NOMO-1 (cell line): ENCODE measurements around the gene SREBF1.

Source experiments
- DNase-seq, 2 experiments: peaks; one replicate each; lab custom pipeline; 2025; ENCODE audit not compliant: unreplicated experiment in 2 of 2; lab: John Stamatoyannopoulos, UW

The SREBF1 gene

GRCh38 chr17:17783116-17783824 lies 53.5 kb downstream of the SREBF1 start:
- DNase-seq: no peak

DNA sequence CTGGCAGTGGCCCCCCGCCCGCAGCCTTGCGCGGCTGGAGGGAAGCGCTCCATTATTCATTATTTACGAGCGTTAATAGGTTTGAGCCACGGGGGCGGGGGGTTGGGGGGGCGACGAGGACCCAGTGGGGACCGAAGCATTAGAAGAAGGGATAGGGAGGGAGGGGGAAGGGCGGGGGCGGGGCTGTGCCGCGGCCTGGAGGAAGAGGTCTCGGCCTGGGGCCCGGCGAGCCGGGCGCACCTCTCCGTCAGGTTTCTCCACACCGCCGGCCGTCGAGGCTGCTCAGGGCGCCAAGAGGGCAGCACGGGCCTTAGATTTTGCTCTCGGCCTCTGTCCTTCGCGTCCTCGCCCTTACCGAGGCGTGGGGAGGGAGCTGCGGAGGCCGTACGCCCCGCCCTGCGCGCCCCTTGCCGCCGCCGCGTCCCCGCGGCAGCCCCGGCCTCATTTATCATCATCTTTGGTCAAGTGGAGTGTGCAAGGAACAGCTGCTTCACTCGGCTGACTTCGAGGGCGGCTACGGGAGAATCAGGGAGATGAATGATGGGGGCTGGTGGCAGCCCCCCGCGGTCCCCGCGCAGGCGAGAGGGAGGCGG lies 54.2 kb downstream of the SREBF1 start:
- DNase-seq: no peak

GRCh38 chr17:17781591-17782496 lies 54.9 kb downstream of the SREBF1 start:
- no peak for DNase-seq

DNA sequence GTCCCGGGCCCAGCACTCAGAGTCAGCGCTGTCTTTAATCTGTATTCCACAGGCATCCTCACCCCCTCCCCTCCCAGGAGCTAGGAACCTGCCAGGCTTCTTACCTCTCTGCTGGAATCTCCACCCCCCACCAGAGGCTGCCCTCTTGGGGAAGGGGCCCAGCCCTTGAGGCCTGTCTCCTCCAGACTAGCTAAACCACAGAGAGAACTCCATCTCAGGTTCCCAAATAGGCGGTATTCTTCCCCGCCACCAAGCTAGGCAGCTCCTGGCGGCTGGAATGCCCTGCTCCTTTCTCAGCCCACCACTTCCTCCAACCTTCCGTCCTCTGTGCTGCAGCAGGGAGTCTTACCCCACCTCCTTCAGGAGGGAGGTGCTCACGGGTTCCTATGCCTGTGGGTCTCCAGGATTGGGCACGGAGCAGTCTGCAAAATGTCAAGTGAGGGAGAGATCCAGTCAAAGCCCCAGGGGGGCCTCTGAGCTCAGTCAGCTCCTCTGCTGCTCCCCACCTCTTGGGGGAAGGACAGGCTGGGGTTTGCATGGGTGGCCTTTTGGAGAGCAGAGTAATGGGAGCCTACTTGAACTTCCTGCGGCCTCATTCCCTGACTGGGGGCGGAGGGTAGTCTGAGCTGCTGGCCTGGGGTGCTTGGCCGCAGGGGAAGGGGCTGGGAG lies 55.7 kb downstream of the SREBF1 start:
- DNase-seq: no peak

DNA sequence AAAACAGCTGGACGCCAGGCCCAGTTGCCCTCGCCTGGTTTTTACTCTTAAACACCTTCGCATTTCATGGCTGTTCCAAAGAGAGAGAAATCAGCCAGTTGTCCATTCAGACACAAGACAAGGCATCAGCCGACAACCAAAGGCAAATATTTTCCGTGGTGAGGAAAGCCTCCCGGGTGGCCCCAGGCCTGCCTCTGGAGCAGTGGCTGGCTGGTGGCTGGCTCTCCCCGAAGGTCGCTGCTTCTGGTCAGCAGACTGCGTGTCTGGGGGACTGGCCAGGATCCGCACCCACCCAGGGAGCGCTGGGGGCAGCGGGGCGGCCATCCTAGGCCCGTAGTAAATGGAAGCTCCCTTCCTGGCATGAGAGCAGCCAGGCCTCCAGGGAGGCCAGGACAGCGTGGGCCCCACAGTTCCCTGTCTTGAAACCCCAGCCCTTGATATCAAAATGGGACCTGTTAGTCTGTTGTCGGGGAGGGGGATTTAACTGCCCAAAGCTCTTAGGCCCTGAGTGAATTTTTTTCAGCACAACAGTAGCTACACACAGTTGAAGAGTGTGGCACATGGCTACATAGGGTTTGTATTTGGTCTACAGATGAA lies 57.7 kb downstream of the SREBF1 start:
- DNase-seq: no peak

DNA sequence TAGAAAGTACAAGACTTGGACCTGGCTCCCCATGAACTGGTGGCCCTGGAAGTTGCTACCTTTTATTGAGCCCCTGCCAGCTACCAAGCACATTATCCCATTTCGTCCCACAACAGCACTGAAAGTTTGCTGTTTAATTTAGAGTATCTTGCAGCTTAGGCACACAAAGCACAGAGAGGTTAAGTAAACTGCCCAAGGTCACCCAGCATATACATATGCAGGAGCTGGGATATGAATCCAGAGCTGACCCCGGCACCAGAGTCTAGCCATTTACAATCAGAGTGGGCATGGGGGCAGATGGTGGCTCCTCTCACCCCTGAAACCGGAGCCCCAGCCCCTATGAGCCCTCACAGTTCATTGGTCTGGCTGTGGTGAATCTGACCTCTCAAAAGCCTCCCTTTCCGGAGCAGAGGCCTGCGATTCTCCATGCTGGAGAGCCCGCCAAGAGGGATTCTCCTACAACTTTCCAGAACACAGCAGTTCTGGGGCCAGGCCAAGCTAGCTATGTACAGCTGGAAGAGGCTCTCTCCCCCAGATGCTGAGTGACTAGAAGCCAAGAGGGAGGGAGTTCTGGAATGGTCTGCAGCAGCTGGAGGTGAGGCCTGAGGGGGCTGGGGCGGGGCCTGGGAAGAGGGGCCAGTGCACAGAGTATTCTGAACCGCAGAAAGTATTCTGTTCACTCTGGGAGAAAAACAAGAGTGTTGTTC lies 58.3 kb downstream of the SREBF1 start:
- DNase-seq: no peak

DNA sequence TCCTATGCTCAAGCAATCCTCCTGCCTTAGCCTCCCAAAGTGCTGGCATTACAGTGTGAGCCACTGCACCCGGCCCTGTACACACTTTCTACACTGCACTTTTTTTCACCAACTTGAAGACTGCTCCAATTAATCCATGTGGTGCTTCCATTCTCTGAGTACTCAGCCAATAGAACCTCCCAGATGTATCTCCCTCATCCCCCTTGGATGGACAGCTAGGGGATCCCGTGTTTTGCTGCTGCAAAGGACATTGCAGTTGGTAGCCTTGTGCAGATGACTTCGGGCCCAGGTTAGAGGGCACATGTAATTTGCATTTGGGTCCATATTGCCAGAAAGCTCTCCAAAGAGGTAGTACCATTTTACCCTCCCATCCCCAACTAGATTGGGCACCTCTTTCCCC lies 59.9 kb downstream of the SREBF1 start:
- no peak for DNase-seq

GRCh38 chr17:17774009-17774881 lies 62.5 kb downstream of the SREBF1 start:
- no peak for DNase-seq

DNA sequence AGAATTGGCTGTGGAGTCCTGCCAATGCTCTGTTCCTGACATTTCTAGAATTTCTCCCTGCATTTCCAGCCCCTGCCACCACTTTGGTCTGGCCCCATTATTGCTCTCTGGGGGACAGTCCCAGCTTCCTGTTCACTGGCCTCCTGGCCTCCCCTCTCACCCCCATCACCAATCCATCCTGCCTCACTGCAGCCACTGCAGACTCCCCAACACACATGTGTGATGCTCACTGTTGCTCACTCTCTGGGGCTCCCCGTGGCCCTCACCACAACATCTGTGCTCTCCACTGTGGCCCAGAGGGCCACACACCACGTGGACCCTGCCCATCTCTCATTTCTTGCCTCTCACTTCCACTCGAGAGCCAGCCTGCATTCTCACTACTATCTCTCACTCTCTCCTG lies 64.6 kb downstream of the SREBF1 start:
- no peak for DNase-seq

DNA sequence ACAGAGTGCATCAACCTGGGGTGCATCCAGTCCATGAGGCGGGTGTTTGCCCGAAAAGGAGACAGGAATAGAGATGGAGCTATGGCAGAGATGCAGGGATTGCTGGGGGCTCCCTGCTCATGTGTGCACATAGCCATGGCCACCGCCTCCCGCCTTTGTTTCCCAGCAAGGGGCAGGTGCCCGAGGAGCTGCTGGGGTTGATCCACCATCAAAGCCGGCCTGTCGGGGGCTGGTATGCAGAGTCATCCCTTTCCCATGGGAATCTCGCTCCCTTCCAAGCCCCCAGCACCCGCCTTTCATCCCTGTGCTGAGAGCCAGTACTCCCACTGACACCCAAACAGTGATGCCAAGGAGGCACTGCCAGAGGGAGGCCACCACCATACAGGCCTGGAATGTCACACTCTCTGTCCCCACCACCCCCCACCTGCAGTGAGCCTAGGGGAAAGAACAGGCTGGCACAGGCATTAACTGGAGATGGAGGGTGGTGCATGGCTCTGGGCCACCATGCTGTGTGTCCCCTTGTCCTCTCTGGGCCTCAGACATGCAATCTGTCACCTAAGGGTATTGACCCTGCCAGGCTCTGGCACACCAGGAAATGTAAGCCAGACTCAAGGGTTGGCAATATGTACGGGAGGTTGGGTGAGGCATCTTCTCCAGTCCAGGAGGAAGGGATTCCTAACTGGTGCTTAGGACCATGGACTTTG lies 65.1 kb downstream of the SREBF1 start:
- no peak for DNase-seq

- no peak for DNase-seq
Observed at GRCh38 chr17:17770632-17771044, 66.1 kb downstream of the SREBF1 start.

DNA sequence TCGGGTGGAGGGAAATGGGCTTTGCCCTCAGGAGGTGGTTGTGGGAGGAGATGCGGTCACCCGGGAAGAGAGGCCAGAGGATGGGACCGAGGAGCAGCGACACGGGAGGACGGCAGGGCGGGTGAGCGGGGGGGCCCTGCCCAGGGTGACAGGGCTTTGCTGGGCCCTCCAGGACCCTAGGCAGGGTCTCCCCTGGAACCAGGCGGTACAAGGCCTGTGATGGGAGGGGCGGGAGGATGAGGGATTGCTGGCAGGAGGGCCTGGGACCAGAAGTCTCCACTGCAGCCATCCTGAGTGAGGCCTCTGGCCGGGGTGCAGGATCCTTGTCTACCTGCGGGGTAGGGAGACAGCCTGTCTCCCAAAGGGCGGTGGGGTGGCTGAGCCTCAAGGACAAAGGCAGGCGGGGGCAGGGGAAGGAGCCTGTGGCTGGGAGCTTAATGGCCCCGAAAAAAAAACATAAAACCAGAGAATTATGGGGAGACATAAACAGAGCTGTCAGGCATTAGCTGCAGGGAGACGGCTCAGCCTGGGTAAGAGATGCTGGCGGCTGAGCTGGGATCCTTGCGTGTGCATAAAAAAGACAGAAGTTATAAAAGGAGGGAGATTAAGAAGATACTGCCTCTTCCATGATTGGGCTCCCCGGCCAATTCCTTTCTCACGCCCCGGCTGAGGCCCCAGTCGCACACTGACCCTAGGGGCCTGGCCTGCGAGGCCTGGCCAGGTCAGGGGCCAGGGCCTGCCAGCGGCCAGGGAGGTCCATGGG lies 66.7 kb downstream of the SREBF1 start:
- DNase-seq: no peak

DNA sequence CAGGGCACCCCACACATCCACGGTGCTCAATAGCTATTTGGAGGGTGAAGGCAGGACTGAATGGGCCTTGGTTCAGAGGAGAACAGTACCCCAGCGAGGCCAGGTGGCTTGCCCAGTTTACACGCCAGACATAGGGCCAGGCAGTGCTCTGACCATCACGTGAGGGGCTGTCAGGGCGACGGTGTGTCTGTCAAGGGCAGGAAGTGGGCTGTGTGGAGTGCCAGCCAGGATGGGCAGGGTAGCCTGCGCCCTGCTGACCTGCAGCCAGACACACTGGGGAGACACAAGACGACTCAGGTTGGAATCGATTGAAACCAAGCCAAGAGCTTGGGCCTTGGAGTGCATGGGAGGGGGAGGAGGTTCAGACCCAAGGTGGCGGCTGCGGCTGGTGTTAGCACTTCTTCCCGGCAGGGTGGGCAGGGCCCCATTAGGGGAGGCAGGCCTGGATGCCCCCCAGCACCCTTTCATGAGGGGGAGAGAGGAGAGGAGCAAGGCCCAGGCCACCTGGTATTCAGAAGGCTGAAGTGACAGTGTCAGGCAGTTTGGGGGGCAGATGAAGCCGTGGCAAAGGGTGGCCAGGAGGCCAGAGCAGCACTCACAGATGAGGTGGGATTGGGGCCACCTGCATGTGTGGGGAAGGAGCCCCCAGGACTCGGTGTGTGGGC lies 68.2 kb downstream of the SREBF1 start:
- DNase-seq: no peak

- DNase-seq: peak in 1 of 2 experiments; percentile 7
Observed at GRCh38 chr17:17767887-17768418, 68.8 kb downstream of the SREBF1 start.

DNA sequence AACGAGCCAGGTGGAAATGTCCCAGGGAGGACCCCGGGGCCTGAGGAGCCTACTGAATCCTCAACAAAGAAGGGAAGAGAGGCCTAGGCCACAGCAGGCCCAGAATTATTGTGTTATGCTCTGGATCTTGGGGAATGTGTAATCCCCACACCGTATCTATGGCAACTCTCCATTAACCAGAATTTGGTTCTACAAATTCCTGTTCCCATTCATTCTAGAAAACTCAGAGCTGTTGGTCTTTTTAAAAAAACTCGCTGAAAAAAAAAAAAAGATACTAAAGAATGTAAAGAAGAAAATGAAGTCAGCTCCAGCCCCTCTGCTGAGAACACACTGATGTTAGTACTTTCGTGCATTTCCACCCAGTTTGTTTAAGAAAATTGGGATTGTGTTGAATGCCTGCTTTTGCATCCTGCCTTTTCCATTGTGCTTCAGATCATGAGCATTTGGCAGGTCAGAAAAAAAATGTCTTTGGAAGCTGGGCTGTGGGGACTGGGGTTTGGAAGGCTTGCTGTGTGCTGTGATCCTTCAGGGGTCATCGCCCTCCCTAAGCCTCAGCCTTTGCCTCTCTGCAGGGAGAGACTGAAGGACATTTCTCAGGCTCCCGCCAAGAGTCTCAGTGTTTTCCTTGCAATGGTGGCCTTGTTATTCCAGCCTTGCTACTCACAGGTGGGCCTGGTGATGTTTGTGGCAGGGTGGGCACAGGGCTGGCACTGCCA lies 69.5 kb downstream of the SREBF1 start:
- no peak for DNase-seq

- DNase-seq: no peak
Observed at GRCh38 chr17:17766744-17767120, 70.1 kb downstream of the SREBF1 start.
